Neuronal stem cell (in vitro differentiated cells): ENCODE results near the gene STRBP.

Source experiments
- DNase-seq: peaks from one replicate; pipeline ENCODE4 v3.0.0-alpha.2; 2013; ENCODE audit warnings: low spot score
- H2AFZ ChIP-seq: one replicate; pipeline ENCODE4 v1.6.1; 2013; ENCODE audit warnings: mild to moderate bottlenecking, low read length, inconsistent platforms
- H2AK5ac ChIP-seq: 2 replicates; pipeline ENCODE4 v1.6.1; 2013; ENCODE audit warnings: low read depth, mild to moderate bottlenecking, inconsistent platforms, low read length, moderate library complexity, mixed read lengths
- H2BK120ac ChIP-seq: 2 replicates; pipeline ENCODE4 v1.6.1; 2013; ENCODE audit warnings: low read depth, mild to moderate bottlenecking, inconsistent platforms, low read length, moderate library complexity, mixed read lengths
- H2BK12ac ChIP-seq: one replicate; pipeline ENCODE4 v1.6.1; 2013; ENCODE audit warnings: low read length, inconsistent platforms
- H2BK15ac ChIP-seq: 2 replicates; pipeline ENCODE4 v1.6.1; 2013; ENCODE audit warnings: mild to moderate bottlenecking, low read length, inconsistent platforms, mixed read lengths
- H2BK5ac ChIP-seq: one replicate; pipeline ENCODE4 v1.6.1; 2013; ENCODE audit warnings: inconsistent platforms, mild to moderate bottlenecking, low read length, moderate library complexity
- H3K14ac ChIP-seq: one replicate; pipeline ENCODE4 v1.6.1; 2013; ENCODE audit warnings: low read length, inconsistent platforms
- H3K18ac ChIP-seq: 2 replicates; pipeline ENCODE4 v1.6.1; 2013; ENCODE audit warnings: low read length, inconsistent platforms
- H3K23ac ChIP-seq: 2 replicates; pipeline ENCODE4 v1.6.1; 2013; ENCODE audit warnings: low read depth, mild to moderate bottlenecking, mixed read lengths, low read length, inconsistent platforms; ENCODE audit not compliant: poor library complexity
- H3K27ac ChIP-seq: replicated peaks from 3 replicates; pipeline ENCODE4 v1.5.1; 2013; ENCODE audit warnings: low read length, inconsistent platforms
- H3K27me3 ChIP-seq, 3 experiments: 2 replicates each; pipeline ENCODE4 v1.6.1; 2013; ENCODE audit warnings: low read length in 3 of 3, mild to moderate bottlenecking in 2 of 3, inconsistent platforms in 1 of 3, low read depth in 1 of 3, mixed read lengths in 1 of 3, moderate library complexity in 1 of 3; ENCODE audit not compliant: control insufficient read depth in 3 of 3, insufficient read depth in 3 of 3
- H3K36me3 ChIP-seq, 2 donors: replicated peaks in 1 of 2; 2 replicates each; pipeline ENCODE4 v1.6.1; 2013; ENCODE audit warnings: low read length in 2 of 2; ENCODE audit not compliant: control insufficient read depth in 2 of 2, insufficient read depth in 2 of 2
- H3K4ac ChIP-seq: 2 replicates; pipeline ENCODE4 v1.6.1; 2013; ENCODE audit warnings: inconsistent platforms, mild to moderate bottlenecking, low read length, moderate library complexity
- H3K4me1 ChIP-seq, 2 donors: 1 replicate in 1 of 2; 2 replicates in 1 of 2; pipeline ENCODE4 v1.6.1; 2013; ENCODE audit warnings: low read length in 2 of 2, low read depth in 1 of 2; ENCODE audit not compliant: control insufficient read depth in 2 of 2, insufficient read depth in 1 of 2
- H3K4me2 ChIP-seq: one replicate; pipeline ENCODE4 v1.6.1; 2013; ENCODE audit warnings: mild to moderate bottlenecking, low read length, inconsistent platforms; ENCODE audit not compliant: insufficient read depth, poor library complexity, severe bottlenecking
- H3K4me3 ChIP-seq, 2 donors: 2 replicates each; pipeline ENCODE4 v1.5.1; 2013; ENCODE audit warnings: low read length in 2 of 2, mild to moderate bottlenecking in 2 of 2, inconsistent platforms in 1 of 2, moderate library complexity in 1 of 2
- H3K79me1 ChIP-seq: one replicate; pipeline ENCODE4 v1.6.1; 2013; ENCODE audit warnings: low read depth, mild to moderate bottlenecking, inconsistent platforms, low read length, moderate library complexity
- H3K9ac ChIP-seq: one replicate; pipeline ENCODE4 v1.6.1; 2013; ENCODE audit warnings: mild to moderate bottlenecking, low read depth, low read length, inconsistent platforms; ENCODE audit not compliant: poor library complexity
- H3K9me3 ChIP-seq, 2 donors: replicated peaks in 1 of 2; 2 replicates each; pipeline versions ENCODE3 to v1.6.1; 2013; ENCODE audit warnings: low read length in 2 of 2, mild to moderate bottlenecking in 2 of 2, inconsistent platforms in 1 of 2, low read depth in 1 of 2, mixed read lengths in 1 of 2, moderate library complexity in 1 of 2; ENCODE audit not compliant: control insufficient read depth in 2 of 2, insufficient read depth in 1 of 2
- H4K8ac ChIP-seq: one replicate; pipeline ENCODE4 v1.6.1; 2013; ENCODE audit warnings: low read depth, mild to moderate bottlenecking, inconsistent platforms, low read length, moderate library complexity
- H4K91ac ChIP-seq: one replicate; pipeline ENCODE4 v1.6.1; 2013; ENCODE audit warnings: low read length, low read depth, mild to moderate bottlenecking, inconsistent platforms; ENCODE audit not compliant: poor library complexity
- WGBS, 2 donors: extraction: QIAGEN DNeasy Blood & Tissue Kit; methylation state at CpG; one replicate each; pipeline ENCODE4 v1.1.7; 2013; ENCODE audit warnings: missing lambda C conversion rate in 2 of 2, mixed read lengths in 1 of 2; ENCODE audit not compliant: insufficient read length in 2 of 2, insufficient replicate concordance in 1 of 2; ENCODE audit errors: extremely low coverage in 2 of 2; 5-methylcytosine and 5-hydroxymethylcytosine counted together

STRBP gene

DNA sequence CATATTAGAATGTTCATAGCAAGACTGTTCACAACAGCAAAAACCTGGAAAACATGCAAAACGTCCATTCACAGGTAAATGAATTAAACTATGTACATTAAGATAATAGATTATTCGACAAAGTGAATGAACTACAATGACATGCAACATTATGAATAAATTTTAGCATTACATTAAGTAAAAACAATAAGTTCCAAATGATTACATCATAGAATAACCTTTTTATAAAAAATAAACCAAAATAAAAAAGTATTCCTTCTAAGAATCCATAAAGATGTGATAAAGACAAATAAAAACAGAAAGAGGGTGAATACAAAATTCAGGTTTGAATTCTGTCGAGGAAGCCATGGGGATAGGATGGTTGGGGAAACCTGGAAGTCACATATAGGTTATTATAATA lies 57.3 kb downstream of the STRBP start:
- H3K79me1 ChIP-seq, result peaks cover 2% of the 10 kb centered on the region
- no peak overlapping the region for H3K4me2 ChIP-seq
- H4K91ac ChIP-seq, result no peak overlapping the region
- no peak overlapping the region for H3K18ac ChIP-seq
- no peak overlapping the region for H3K4ac ChIP-seq
- no peak overlapping the region for H4K8ac ChIP-seq
- DNase-seq, result no peak
- no peak overlapping the region for H2BK15ac ChIP-seq
- H3K23ac ChIP-seq, result no peak overlapping the region
- no peak overlapping the region for H2AFZ ChIP-seq
- H2AK5ac ChIP-seq, result no peak overlapping the region
- no peak overlapping the region for H2BK120ac ChIP-seq
- H3K27ac ChIP-seq, result no peak overlapping the region
- no peak overlapping the region for H3K4me3 ChIP-seq
- no peak overlapping the region for H3K9ac ChIP-seq
- no peak overlapping the region for H3K14ac ChIP-seq
- WGBS, 2 donors, result no CpG with 5 or more reads among the region's 3 CpGs
- H2BK12ac ChIP-seq, result no peak overlapping the region
- no peaks in the 10 kb centered on the region for H3K4me1 ChIP-seq
- H3K27me3 ChIP-seq, result no peaks in the 10 kb centered on the region
- H2BK5ac ChIP-seq, result no peak overlapping the region
- no peaks in the 10 kb centered on the region for H3K36me3 ChIP-seq
- H3K9me3 ChIP-seq, result no peaks in the 10 kb centered on the region

DNA sequence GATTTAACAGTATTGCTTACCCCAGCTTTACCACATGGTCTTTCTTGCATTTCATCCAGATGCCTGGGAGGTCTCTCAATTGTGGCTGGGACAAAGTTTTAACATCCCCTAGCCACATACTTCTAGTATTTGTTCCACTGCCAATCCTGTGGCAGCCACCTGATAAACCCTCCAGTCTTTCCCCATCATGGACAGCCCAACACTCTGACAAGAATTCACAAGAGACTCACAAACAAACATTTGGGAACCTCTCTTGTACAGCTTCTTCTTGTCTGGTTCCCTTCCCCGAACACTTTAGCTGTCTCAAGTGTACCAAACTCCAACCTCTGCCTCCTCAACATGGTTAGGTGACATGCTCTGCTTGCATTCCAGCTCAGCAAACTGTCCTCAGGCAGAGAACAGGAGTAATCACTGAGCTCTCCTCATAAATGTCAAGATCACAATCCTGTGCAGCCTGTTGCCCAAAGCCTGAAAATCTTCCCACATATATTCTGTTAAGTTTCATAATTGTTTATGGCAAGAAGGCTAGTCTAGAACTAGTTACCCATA lies 59.7 kb downstream of the STRBP start:
- H3K79me1 ChIP-seq, result peaks cover 2% of the 10 kb centered on the region
- H3K14ac ChIP-seq, result no peak overlapping the region
- H3K9me3 ChIP-seq, result no peaks in the 10 kb centered on the region
- H3K23ac ChIP-seq, result no peak overlapping the region
- H4K91ac ChIP-seq, result no peak overlapping the region
- H2BK120ac ChIP-seq, result no peak overlapping the region
- H3K4ac ChIP-seq, result no peak overlapping the region
- no peak overlapping the region for H2AFZ ChIP-seq
- H2BK12ac ChIP-seq, result no peak overlapping the region
- no peak overlapping the region for H2BK15ac ChIP-seq
- no peak overlapping the region for H2BK5ac ChIP-seq
- no peaks in the 10 kb centered on the region for H3K36me3 ChIP-seq
- no CpG with 5 or more reads among the region's 1 CpG for WGBS, 2 donors
- no peak overlapping the region for H4K8ac ChIP-seq
- no peaks in the 10 kb centered on the region for H3K4me1 ChIP-seq
- H3K27ac ChIP-seq, result no peak overlapping the region
- no peak overlapping the region for H3K4me2 ChIP-seq
- no peak overlapping the region for H3K4me3 ChIP-seq
- H3K18ac ChIP-seq, result no peak overlapping the region
- DNase-seq, result no peak
- no peaks in the 10 kb centered on the region for H3K27me3 ChIP-seq
- no peak overlapping the region for H2AK5ac ChIP-seq
- H3K9ac ChIP-seq, result no peak overlapping the region

DNA sequence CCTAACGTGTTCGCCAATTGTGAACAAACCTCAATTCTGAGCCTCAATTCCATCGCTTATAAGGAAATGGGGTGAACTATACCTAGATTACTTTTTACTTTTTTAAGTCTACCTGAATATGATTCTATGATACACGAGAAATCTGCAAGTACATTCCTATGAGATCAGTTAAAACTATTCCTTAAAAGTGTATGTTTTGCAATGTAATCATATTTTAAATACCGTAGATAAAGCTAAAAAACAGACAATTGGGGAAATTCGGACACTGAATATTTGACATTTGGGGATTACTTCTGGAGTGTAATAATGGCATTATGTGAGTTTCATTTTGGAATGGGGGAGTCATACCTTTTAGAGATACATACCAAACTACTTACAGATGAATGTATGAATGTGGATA lies 62.3 kb downstream of the STRBP start:
- H3K27ac ChIP-seq, result no peak overlapping the region
- no peak overlapping the region for H3K14ac ChIP-seq
- H3K4me3 ChIP-seq, result no peak overlapping the region
- H3K27me3 ChIP-seq, result no peaks in the 10 kb centered on the region
- peaks cover 0 to 2% of the 10 kb centered on the region in 2 donors for H3K9me3 ChIP-seq
- H3K9ac ChIP-seq, result no peak overlapping the region
- H3K79me1 ChIP-seq, result peaks cover 2% of the 10 kb centered on the region
- no peak overlapping the region for H2BK5ac ChIP-seq
- no peak for DNase-seq
- H4K8ac ChIP-seq, result no peak overlapping the region
- H2BK120ac ChIP-seq, result no peak overlapping the region
- no peak overlapping the region for H2AFZ ChIP-seq
- H2AK5ac ChIP-seq, result no peak overlapping the region
- H3K4me2 ChIP-seq, result no peak overlapping the region
- no peak overlapping the region for H2BK15ac ChIP-seq
- H4K91ac ChIP-seq, result no peak overlapping the region
- no peak overlapping the region for H3K23ac ChIP-seq
- no CpG with 5 or more reads among the region's 6 CpGs for WGBS, 2 donors
- H2BK12ac ChIP-seq, result no peak overlapping the region
- H3K18ac ChIP-seq, result no peak overlapping the region
- H3K36me3 ChIP-seq, result peaks cover 0 to 4% of the 10 kb centered on the region in 2 donors
- H3K4ac ChIP-seq, result no peak overlapping the region
- H3K4me1 ChIP-seq, result no peaks in the 10 kb centered on the region

DNA sequence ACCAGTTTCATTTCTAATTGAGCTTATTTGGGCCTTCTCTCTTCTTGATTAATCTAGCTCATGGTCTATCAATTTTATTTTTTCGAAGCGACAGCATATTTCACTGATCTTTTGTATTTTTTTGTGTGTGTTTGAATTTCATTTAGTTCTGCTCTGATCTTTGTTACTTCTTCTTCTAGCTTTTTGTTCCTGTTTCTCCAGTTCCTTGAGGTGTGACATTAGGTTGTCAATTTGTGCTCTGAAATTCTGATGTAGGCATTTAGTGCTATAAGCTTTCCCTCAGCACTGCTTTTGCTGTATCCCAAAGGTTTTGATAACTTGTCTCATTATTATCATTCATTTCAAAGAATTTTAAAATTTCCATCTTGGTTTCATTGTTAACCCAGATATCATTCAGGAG lies 67.3 kb downstream of the STRBP start:
- no peak for DNase-seq

More for the DNA sequence above, 67.3 kb downstream of the STRBP start:
- H3K4me2 ChIP-seq, result no peak overlapping the region
- WGBS, 2 donors, result no CpG with 5 or more reads among the region's 2 CpGs
- H3K4me3 ChIP-seq, result no peak overlapping the region
- H2AK5ac ChIP-seq, result no peak overlapping the region
- H3K14ac ChIP-seq, result no peak overlapping the region
- H4K8ac ChIP-seq, result no peak overlapping the region
- peaks cover 0 to 4% of the 10 kb centered on the region in 2 donors for H3K36me3 ChIP-seq
- H2BK120ac ChIP-seq, result no peak overlapping the region
- peaks cover 2% of the 10 kb centered on the region for H3K79me1 ChIP-seq
- H3K4me1 ChIP-seq, result no peaks in the 10 kb centered on the region
- no peak overlapping the region for H2AFZ ChIP-seq
- no peak overlapping the region for H3K23ac ChIP-seq
- no peak overlapping the region for H2BK5ac ChIP-seq
- H2BK15ac ChIP-seq, result no peak overlapping the region
- peaks cover 0 to 2% of the 10 kb centered on the region in 2 donors for H3K9me3 ChIP-seq
- H2BK12ac ChIP-seq, result no peak overlapping the region
- no peaks in the 10 kb centered on the region for H3K27me3 ChIP-seq
- H3K18ac ChIP-seq, result no peak overlapping the region
- no peak overlapping the region for H3K9ac ChIP-seq
- no peak overlapping the region for H4K91ac ChIP-seq
- H3K27ac ChIP-seq, result no peak overlapping the region
- H3K4ac ChIP-seq, result no peak overlapping the region
